ENCODE results near the gene ZEB2.

DNA sequence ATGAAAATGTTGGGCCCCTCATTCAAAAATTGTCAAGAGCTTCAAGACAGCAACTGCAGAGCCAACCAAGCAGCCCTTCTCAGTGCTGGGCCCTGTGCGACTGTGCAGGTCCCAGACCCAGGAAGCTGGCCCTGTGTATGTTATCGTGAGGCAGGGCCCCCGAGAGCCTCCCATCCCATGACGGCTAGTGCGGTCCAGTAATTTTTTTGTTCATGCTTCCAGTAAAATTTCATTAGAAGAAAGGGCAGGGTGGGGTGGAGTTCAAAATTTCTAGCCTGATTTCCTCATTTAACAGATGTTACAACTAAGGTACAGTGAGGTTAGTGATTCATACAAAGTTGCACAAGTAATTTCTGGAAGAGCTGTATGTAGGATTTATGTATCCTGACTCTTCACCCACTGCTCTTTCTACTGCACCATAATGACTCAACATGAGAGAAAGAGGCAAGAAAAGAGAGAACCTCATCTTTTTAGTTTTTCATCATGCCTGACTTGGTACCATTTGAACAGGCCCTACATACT is 105.5 kb downstream of the ZEB2 start:
- TF ChIP-seq CTCF (IDR thresholded peaks at IDR 0.05; ENCODE audit: low read length) (no peak), EZH2 (IDR thresholded peaks at IDR 0.05; ENCODE audit: borderline replicate concordance, low read length) (no peak)
